ENCODE data around the gene PEX16.

DNA sequence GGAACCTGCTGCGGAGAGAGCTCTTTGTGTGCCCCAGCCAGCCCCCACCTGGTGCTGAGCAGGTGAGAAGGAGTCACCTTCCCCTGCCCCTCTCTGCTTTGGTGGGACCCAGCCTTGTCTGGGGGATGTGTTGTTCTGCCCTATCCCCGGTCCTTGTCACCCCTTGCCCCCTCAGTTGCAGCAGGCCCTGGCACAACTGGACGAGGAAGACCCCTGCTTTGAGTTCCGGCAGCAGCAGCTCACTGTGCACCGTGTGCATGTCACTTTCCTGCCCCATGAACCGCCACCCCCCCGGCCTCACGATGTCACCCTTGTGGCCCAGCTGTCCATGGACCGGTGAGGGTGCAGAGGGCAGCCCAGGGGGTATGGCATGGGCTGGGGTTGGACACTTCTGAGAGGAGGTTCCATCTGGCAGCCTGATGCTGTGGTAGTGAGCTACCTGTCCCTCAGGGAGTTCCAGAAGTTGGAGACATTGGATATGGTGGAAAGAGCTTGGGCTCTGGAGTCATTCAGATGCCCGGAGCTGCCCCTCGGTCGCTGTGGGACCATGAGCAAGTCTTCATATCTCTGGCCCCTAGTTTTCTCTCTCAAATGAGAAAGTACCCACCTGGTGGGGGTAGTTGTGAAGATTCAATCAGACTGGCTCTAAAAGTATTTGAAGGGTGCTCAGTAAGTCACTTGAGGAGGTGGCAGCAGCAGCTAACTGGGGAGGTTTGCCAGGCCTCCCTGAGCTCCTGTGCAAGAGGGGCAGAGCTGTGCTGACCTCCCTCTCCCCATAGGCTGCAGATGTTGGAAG, 9.1 kb upstream of the PEX16 start:
- no peak for TF ChIP-seq POLR2A (IDR thresholded peaks at IDR 0.05)
- TF ChIP-seq, protein P1, sequence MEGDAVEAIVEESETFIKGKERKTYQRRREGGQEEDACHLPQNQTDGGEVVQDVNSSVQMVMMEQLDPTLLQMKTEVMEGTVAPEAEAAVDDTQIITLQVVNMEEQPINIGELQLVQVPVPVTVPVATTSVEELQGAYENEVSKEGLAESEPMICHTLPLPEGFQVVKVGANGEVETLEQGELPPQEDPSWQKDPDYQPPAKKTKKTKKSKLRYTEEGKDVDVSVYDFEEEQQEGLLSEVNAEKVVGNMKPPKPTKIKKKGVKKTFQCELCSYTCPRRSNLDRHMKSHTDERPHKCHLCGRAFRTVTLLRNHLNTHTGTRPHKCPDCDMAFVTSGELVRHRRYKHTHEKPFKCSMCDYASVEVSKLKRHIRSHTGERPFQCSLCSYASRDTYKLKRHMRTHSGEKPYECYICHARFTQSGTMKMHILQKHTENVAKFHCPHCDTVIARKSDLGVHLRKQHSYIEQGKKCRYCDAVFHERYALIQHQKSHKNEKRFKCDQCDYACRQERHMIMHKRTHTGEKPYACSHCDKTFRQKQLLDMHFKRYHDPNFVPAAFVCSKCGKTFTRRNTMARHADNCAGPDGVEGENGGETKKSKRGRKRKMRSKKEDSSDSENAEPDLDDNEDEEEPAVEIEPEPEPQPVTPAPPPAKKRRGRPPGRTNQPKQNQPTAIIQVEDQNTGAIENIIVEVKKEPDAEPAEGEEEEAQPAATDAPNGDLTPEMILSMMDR (IDR thresholded peaks at IDR 0.05) = no peak
- no peak for TF ChIP-seq POLR2AphosphoS5 (IDR thresholded peaks at IDR 0.05)
- TF ChIP-seq EP300 (IDR thresholded peaks at IDR 0.05) = no peak
